GM23248 (cell line): ENCODE results near the gene DTX3.

Source experiments
- EZH2 ChIP-seq: fragments of 200-600 bp; sonication (generic); IDR thresholded peaks from 2 replicates; pipeline ENCODE4 v1.6.1; 2018; ENCODE audit warnings: antibody characterized with exemption, mild to moderate bottlenecking; ENCODE audit not compliant: insufficient read depth, poor library complexity, severe bottlenecking
- EZH2phosphoT487 ChIP-seq: fragments of 200-600 bp; sonication (generic); IDR thresholded peaks from 2 replicates; pipeline ENCODE4 v1.6.1; 2018; ENCODE audit warnings: antibody characterized with exemption, moderate library complexity, mild to moderate bottlenecking, low read depth; ENCODE audit not compliant: insufficient read depth

GRCh38 chr12:57622293-57623245 is 17.9 kb downstream of the DTX3 start:
- TF ChIP-seq EZH2: no peak
- no peak for TF ChIP-seq EZH2phosphoT487
